NCI-H748 (cell line): ENCODE data around the gene OPRM1.
"Not testable (repeated sequence)": the region's sequence is repeated elsewhere in the genome, so short reads cannot be mapped to it uniquely, and the experiment has no call there.

ENCODE experiments used
- DNase-seq: peaks from one replicate; lab custom pipeline; 2025; ENCODE audit not compliant: unreplicated experiment; lab: John Stamatoyannopoulos, UW

Gene OPRM1

GRCh38 chr6:154201688-154202087, 162.6 kb downstream of the OPRM1 start:
- not testable (repeated sequence) for DNase-seq

GRCh38 chr6:154202339-154202738, 163.3 kb downstream of the OPRM1 start:
- no peak for DNase-seq

DNA sequence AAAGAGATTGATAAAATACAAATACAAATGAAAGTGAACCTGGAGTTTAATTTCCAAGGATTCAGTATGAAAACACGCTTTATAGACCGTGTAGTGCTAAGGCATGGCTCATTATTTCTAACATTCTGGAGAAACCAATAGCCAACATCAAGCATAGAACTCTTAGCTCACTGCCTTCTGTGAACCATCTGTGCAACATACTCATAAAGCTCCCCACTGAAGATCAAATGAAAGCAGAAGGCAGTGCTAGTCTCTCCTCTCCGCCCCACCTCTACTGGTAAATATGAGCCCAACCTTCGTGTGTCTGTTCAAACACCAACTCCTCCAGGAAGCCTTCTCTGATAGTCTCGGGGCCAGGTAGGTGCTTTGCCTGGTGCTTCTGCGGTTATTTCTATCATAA, 163.9 kb downstream of the OPRM1 start:
- no peak for DNase-seq

DNA sequence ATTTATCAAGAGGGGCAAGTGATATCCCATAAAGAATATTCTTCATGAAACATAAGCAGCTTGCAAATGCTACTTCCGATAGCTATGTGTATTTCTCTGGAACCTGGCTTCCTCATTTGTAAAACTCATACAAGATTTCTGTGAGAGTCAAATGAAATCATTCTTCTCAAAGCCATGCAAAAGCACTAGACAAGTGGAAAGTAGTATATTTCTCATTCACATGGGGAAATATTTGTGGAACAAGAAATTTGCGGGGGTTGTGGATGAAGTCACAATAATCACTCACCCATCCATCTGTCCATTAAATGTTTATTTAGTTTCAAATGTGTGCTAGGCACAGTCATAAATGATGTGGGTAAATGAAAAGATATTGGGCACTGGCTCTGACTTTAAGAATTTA, 167.1 kb downstream of the OPRM1 start:
- DNase-seq, result no peak

DNA sequence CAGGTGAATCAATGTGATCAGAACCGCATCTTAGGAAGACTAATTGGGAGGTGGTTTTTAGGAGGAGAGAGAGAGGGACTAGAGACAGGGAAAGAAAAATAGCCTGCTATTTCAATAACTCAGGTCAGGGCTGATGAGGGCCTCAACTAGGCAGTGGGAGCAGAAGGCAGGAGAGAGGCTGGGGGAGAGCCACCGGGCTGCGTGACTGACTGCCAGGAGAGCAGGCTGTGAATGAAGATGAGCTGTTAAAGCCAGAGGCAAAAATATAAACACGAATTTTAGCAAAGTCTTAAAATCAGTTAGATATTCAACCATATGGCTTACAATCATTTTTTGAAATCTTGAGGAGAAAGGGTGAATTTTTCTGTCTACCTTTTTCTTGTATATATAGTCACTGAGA, 168.0 kb downstream of the OPRM1 start:
- DNase-seq, result no peak

- no peak for DNase-seq
Measured at GRCh38 chr6:154209555-154209954, 170.5 kb downstream of the OPRM1 start.

- no peak for DNase-seq
Measured at GRCh38 chr6:154210678-154211077, 171.6 kb downstream of the OPRM1 start.

- no peak for DNase-seq
Measured at GRCh38 chr6:154213782-154214181, 174.7 kb downstream of the OPRM1 start.

DNA sequence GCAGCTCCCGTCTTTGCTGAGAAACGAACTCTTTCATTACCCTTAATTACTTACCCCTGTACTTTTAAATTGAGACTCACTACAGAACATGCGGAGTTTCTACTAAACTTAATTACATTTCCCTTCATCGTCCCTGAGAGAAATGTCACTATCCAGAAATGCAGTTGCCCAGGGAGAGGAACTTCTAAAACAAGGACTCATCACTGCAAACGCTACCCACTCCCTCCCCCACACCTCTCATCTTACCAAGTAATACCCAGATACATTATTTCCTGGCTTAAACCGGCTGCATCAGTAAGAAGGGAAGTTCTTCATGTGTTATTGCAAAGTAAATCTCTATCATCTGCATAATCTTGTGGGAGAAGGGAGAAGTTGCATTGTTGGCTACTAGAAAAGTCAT, 179.3 kb downstream of the OPRM1 start:
- no peak for DNase-seq

DNA sequence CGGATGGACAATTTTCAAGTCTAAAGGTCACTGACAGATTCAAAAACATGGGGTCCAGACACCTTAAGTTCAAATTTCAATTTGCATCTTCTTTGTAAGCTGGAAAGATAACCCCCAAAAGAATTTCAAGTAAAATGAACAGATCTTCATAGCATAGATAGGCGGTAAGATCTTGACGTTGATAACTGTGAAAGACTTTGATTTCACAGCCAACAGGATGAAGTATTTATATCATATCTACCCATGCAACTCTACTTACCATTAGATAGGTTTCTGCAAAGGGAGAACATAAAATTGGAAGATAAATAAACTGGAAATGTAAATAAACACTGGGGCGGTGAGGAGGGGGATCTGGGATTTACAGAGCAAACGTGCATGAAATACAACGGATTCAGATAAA, 179.7 kb downstream of the OPRM1 start:
- no peak for DNase-seq

DNA sequence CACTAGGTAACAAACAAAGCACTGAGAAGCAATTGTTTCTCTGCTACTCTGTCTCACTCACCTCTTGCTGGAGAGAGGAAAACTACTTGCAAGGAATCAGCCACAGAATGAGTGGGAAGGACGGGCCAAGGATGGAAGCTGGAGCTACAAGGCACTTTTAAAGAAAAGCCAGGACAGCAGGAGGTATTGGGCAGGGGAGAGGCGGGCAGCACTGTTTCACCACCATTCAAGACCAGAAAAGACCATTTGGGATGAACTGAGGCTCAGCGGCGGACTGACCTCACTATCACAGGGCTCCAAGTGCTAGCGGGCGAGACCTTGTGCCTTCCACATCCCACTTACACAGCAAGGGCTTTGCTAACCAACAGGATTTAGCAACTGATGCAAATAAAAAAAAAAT, 180.2 kb downstream of the OPRM1 start:
- no peak for DNase-seq

GRCh38 chr6:154222716-154223115, 183.7 kb downstream of the OPRM1 start:
- no peak for DNase-seq

DNA sequence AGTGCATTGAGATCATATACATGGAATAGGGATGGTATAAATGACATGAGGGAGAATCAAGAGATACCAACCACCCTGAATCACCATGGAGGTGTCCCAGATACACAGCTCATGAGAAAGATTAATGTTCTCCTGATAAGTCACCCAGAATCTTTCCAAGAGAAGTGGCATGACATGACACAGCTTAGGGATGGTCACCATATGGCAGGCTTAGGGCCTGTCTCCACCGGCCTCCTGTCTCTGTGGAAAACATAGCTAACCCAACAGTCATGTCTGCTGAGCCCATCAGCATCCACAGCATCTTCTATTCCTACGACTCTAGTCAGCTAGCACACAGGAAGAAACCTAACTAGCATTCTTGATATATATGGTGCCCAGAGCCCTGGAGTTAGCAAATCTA, 184.3 kb downstream of the OPRM1 start:
- no peak for DNase-seq

GRCh38 chr6:154226461-154226860, 187.4 kb downstream of the OPRM1 start:
- no peak for DNase-seq

DNA sequence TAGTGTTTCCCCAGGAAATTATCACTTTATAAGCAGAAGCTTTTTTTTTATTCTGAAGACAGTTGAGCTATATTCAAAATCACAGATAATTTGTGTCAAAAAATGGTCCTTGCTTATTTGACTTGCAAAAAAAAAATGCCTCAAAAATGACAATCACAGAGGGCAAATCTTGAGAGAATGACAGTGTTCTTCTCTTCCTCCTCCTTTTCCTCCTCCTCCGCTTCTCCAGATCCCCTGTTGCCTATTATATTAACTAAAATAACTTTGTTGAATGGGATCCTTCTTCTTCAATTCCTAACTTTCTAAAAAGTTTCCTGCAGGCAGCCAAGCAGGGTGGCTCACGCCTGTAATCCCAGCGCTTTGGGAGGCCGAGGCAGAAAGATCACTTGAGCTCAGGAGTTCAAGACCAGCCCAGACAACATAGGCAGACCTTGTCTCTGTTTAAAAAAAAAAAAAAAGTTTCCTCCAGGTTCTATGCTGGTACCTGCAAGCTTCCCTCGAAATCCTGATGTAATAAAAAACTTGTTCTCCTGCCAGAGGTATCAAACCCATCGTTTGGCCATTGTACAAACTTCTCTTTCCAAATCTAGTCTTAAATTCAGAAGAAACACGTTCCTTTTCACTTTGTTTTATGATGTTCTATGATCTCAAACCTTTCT, 189.0 kb downstream of the OPRM1 start:
- DNase-seq, result no peak

- no peak for DNase-seq
Measured at GRCh38 chr6:154228521-154228905, 189.5 kb downstream of the OPRM1 start.

- no peak for DNase-seq
Measured at GRCh38 chr6:154229786-154230185, 190.7 kb downstream of the OPRM1 start.

GRCh38 chr6:154230393-154230792, 191.4 kb downstream of the OPRM1 start:
- no peak for DNase-seq

DNA sequence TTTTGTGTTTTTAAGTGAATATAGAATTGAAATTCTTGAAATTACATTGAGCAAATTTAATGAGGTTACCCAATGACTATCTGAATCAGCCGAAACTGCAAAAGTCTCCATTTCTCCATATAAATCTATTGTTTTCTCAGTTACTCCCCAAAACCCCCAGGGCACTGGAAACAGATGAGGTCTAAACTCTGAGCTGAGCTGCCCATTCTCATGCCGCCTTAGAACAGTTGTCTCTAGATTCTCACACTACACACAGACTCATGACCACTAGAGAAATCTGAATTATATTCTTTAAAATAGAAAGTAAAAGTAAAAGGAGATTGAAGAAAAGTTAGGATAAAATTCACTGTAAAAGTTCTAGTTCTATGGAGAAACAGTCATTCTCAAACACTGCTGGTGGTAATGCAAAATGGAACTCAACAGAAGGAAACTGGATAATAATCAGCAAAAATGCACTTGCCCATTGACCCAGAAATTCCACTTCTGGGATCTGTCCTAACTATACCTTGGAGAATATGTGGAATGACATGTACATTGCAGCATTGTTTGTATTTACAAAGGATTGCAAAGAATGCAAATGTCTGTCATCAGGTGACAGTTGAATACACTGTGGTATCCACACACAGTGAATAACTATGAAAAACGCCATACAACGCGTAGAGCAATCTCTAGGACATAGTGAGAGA, 192.0 kb downstream of the OPRM1 start:
- DNase-seq, result no peak

DNA sequence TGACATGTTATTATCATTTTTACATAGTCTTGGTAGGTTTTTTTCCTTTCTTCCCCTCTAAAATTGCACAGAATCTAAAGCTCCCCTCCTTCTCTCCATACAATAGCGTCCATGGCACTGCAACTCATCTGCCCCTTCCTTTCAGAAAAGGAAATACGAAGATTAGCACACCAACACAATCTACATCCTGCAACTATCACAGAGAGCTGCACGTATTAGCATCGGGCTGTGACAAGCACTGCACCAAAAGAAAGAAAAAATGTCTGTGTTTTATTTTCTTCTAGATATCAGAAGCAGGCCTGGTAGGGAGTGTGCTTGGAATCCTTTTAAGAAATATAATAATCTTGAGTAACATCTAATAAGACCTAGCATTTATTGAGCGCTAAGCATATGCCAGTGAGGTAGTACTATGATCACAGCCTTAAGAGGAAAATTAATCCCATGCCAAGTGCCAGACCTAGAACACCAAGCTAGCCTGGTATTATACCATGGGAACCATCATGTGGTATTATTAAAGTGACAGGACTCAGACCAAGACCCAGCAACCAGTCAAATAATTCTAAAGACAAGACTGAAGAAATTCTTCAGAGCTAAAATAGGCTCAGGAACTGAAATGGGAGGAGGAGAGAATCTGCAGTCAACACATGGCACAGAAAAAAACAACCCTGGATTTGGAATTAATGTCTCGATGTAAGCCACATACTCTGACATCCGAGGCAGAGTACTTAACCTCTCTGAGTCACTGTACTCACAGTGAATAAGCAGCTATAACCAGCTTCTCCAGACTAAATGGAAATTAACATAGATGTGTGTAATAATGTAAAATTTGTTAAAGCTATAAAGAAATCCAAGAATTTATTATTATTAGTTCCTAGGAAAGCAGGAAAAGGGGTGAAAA, 193.2 kb downstream of the OPRM1 start:
- DNase-seq, result no peak

DNA sequence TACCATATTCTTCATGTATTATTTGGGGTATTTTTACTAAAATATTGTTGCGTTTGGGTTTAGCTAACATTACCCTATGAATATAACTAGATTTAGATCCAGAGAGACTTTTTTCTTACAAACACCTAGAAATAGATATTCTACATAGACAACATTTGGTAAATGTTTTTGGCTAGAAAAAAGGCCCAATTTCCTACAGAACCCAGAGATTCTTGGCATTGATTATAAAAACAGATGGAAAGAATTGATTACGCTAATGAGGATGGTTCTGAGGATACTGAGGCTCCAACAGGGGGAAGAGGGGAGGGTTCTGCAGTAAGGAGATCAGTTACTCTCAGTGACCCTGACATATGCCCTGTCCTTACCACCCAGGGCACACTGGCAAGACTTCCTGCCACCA, 194.3 kb downstream of the OPRM1 start:
- DNase-seq, result no peak
